Kidney capillary endothelial cell (primary cell): Measurements from ENCODE around the gene ODAM.
A peak's percentile ranks its signal among the peaks of the same experiment; 100 is the strongest.
"Not testable (repeated sequence)": the region's sequence is repeated elsewhere in the genome, so short reads cannot be mapped to it uniquely, and the experiment has no call there.

ENCODE experiments used
- DNase-seq: peaks from one replicate; pipeline ENCODE4 v3.0.0-alpha.2; 2018; ENCODE audit warnings: low spot score

The ODAM gene, protein sequence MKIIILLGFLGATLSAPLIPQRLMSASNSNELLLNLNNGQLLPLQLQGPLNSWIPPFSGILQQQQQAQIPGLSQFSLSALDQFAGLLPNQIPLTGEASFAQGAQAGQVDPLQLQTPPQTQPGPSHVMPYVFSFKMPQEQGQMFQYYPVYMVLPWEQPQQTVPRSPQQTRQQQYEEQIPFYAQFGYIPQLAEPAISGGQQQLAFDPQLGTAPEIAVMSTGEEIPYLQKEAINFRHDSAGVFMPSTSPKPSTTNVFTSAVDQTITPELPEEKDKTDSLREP

DNA sequence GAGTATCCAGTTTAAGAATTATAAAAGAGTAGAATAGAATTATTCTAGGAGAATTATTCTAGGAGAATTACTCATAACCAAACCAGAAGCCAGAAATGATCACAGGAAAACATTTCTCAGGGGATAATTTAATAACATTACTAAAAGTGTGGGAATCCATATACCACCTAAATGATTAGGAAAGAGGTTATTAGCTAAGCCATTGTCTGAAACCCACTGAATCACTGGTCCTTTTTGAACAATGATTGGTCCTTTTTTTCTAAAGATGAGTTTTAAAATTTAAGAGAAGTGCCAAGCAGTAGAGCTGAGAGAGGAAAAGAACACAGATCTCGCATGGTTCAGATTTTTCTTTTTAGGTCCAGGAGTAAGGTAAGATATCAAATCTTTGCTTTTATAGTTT, at the start of gene ODAM:
ODAM (plus strand) TSS at position 301 of the 400 bp plus-strand sequence. CDS start 819 bp downstream, outside the sequence.
- no peak for DNase-seq

DNA sequence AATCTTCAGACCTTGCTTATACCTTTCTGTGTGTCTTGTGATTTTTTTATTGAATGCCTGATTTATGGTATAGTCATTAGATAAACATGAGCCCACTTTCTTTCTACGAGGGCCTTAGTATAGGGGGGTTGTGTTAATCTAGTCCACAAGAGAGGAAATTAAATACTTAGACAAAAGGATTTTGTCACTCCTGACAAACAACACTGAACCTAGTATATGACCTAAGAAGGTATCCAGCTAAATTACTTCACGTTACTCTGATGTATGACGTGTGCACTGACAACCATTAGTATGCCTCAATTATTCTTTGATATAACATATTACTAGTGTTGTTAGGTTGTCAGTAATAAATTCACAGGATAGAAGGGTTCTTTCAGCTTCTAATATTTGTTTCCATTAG, 44.3 kb upstream of the ODAM start:
- DNase-seq, result no peak

DNA sequence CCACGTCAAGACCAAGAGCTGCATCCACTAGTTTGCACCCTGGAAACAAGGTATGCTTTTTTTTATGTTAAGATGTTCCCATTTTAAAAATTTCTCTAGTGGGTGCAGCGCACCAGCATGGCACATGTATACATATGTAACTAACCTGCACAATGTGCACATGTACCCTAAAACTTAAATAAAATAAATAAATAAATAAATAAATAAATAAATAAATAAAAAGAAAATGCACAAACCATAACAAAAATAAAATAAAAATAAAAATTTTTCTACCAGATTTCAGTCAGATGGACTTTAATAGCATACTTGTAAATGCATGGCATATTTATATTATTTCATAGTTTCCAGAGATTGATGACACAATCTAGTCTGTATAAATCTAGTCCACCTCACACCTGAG, 43.4 kb upstream of the ODAM start:
- no peak for DNase-seq

DNA sequence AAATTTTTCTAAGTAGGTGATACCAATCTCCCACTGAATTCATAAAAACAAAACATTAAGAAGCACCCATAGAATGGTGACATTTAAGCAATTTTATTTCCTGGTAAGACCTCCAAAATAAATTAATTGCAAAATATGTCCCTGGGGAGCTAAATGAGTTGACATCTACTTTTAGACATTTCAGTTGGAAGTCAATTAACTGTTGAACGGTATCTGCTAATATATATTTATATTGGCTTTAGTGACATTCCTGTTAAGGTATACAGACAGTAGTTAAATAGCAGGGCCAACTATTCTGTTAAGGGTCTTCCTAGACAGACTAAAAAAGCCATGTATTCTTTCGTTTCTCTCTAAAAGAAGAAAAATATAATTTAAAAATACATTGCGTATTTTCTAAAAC, 41.6 kb upstream of the ODAM start, which contains the start of gene PRR27:
PRR27 (plus strand) TSS at position 301 of the 400 bp plus-strand sequence. CDS start 139 bp downstream, outside the sequence.
- no peak for DNase-seq

DNA sequence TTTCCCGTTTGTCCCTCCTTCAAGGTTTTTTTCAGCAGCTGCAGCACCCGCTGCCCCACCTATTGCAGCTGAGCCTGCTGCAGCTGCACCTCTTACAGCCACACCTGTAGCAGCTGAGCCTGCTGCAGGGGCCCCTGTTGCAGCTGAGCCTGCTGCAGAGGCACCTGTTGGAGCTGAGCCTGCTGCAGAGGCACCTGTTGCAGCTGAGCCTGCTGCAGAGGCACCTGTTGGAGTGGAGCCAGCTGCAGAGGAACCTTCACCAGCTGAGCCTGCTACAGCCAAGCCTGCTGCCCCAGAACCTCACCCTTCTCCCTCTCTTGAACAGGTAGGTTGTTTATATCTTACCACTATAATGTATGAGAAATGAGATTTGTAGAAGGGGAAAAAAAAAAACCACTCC, 36.9 kb upstream of the ODAM start:
- DNase-seq, result no peak

DNA sequence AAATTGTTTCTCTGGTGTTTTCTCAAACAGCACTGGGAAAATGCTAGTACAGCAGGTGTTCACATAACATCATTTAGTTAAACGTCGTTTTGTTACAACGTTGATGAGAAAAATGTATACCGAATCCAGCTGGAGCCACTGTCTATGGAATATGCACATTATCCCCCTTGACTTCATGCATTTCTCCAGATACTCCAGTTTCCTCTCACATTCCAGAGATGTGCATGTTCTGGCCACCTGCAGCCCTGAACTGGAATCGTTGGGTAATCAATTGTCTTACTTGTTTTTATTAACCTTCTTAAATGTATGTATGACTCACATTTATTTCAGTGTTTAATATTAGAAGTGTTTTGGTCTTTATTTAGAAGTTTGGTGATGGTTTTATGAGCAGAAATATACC, 18.4 kb upstream of the ODAM start:
- DNase-seq, result no peak

DNA sequence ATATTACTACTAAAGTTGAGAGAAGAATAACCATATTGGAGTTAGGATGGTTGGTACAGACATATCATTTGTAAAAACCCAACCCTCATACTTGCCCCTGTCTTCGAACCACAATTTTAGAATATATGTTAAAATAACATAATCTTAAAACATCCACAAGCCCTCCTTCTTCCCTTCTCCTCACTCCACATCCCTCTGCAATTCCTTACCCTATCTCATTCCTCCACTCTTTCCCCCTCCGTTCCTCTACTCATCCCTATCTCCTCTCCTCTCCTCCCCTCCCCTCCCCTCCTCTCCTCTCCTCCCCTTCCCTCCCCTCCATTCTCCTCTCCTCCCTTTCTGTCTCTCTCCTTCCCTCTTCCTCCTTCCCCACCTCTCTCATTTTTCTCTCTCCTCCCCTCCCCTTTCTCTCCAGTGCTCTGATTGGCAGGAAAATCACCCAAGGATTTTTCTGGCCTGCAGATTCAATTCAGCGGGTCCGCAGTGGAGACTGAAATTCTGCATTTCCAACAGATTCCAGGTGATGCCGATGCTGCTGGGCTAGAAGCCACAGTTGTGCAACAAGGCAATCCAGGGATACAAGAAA, 17.4 kb upstream of the ODAM start:
- DNase-seq, result no peak

DNA sequence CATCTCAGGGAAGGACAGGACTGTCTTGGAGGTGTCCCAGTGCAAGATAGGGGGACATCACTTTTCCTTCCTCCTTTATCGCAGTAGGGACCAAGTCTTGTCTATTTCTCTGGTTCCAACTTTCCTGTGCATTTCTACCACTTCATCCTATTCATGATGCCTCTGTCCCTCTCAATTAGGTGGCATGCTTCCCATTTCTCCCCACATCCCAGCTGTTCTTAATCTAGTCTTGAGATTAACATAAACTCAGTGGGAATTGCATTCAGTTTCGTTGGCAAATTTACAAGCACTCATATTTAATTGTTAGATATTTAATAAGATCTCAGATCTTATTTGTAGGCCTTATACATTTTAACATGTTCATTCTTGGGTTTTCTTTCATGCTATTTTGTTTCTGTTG, 15.7 kb upstream of the ODAM start:
- DNase-seq, result no peak

DNA sequence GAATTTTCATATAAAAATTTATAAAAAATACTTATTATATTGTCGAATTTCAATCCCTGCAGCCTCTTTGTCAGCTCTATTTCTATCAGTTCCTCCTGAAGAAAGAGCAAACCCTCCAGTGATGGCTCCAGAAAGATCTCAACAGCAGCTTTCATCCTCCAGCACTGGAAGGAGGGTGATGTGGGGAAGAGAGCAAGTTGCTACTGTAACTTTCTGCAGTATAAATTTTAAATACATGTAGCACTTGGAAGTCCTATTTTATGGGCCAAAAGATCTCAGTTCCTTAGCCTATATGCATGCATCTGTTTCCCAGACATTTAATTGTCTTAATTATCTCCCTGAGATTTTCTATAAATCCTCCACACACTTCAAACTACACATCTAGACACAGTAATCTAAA, 13.7 kb upstream of the ODAM start:
- no peak for DNase-seq

DNA sequence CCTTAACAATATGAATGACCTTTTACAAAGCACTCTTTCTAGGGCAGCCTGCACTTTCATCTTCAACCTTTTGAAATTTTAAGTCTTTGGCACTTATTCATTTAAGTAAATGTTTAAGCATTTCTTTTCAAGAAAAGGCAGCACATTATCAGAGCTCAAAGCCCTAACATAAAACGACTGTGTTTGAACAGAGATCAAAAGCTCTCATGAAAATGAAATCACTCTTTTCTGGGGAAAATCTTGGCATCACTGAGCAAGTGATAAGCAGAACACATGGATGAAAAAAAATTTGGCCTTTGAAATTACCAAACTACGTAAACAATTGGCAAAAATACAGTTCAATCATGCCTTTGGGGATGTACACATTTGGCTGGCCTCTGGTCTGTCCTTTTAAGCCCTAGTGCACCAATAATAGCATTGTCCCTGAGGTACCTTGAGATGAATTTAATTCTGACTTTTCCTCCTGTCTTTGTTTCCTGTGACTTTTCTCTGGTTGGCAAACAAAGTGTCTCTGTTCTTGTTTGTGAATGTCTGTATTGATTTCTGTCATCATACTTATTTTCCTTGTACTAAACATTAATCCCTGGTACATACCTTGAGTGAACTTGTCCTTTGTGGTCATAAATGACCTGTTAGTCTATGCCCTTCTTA, 12.9 kb upstream of the ODAM start:
- no peak for DNase-seq

DNA sequence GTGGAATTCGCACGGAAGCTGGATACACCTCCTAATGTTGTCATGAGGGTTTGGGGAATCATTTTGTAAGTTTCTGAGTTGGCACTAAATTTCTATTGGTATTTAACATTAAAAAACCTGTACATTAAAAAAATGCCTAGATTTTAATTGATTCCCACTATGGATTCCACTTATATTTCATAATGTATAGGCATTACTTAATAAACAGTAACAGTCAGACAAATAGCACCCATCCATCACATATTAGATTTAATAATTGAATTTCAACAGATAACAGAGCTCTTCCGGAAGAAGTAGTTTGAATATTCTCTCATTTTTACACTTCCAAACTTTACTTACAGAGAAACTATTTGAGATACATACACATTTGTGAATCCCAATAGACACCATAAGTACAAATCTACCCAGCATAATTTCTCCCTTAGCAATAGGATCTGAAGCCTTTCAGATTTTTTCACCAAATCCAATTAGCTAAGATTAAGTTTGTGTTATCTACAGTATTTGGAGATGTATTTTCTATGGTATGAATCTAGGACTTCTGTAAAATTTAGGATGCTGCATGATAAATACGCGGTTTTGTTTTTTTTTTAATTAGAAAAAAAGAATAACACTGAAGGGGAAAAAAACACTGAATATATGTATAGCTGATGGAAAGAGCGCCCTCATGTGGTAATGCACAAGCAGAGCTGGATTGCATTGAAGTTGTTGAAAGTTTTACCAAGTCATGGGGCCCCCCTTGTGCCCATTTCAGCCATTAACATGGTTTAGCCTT, 12.2 kb upstream of the ODAM start:
- peak; percentile 38 for DNase-seq

DNA sequence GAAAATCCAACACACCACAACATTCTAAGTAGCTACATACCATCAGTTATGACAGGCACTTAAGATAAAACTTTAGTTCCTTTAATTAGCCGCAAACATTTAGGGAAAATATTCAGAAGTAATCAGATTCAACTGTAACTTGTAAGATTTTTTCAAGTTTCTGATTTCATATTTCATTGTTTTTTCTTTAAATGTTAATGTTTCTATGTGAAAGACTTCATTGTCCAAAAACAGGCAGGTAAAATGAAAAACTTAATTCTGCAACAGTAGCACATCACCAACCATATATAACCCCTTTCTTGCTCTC, 11.6 kb upstream of the ODAM start:
- no peak for DNase-seq

DNA sequence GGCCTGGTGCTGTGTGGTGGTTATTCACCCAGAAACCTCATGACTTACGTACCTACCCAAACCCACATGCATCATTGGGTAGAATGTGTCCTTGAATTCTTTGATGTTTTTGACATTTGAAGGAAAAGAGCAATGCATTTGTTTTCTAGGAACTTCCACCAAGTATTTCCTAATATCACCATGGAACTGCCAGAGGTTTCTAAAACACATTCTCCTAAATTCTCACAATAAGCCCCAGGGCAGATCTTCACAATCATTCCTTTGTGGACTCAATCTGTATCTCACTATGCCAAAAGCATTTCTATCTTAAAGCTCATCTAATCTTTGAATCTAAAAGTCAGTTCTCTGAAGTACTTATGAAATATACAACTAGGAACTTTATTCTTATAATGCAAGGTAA, 8.3 kb upstream of the ODAM start:
- no peak for DNase-seq

DNA sequence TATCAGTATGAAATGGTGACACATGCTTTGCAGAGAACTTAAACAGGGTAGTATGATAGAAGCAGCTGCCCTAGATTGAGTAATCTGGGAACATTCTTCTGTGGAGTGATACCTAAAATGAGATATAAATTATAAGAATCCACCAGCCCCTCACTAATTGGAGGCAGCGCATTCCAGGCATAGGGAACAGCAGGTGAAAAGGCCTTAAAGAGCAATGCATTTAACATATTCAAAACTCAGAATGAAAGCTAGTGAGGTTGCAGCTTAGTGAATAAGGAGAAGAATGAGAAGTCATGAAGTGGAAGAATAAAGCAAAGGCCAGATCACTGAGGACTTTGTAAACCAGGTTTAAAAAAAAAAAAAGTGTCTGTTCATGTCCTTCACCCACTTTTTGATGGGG, 4.9 kb upstream of the ODAM start:
- no peak for DNase-seq

DNA sequence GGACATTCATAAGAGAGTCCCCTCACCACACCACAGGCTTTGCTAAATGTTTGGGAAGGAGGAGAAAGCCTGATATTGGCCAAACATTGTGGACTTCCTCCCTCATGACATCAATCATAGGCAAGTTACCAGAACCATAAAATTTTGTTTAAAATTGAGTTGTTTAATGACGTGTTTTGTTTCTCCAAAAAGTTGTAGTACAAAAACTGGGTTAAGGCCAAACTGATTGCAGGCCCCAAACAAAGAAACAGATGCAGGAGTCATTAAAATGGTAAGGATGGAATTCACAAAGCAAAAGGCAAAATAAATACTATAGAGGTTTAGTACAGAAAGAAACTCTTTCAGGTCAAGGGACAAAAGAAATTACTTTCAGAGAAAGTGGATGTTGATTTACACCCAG, 3.9 kb upstream of the ODAM start:
- no peak for DNase-seq

DNA sequence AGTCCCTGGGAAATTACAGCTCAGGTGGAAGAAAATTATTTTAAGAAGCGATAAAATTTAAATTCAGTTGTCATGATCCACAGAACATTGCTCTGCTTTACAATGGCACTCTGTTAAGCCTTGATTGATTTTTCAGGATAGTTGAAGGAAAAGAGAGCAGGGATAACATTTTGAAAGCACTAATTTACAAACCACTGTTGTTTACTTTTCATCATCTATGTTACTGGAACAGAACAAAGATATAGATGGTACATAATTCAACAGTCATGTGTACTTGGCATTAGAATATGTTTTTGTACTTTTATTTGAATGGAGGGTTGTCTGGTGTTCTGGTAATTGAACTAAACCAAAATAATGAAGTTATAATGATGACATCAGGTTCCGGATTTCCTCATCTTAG, 2.6 kb upstream of the ODAM start:
- no peak for DNase-seq

DNA sequence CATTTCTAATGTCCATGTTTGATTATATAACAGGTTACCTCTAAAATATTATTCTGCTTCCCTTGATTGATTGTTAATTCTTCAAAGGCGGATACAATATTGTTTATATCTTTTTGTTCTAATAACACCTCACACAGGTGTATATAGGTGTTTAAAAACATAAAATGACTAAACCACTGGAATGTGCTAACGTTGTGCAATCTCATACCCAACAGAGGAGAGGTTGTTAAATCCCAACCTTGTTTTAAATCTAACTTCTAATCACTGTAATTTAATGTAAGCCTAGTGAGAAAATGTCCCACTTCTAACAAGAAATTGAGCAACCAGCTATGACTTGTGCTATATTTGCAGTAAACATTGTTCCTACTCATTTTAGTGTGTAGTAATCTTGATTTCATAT, 1.3 kb downstream of the ODAM start:
- DNase-seq, result no peak

DNA sequence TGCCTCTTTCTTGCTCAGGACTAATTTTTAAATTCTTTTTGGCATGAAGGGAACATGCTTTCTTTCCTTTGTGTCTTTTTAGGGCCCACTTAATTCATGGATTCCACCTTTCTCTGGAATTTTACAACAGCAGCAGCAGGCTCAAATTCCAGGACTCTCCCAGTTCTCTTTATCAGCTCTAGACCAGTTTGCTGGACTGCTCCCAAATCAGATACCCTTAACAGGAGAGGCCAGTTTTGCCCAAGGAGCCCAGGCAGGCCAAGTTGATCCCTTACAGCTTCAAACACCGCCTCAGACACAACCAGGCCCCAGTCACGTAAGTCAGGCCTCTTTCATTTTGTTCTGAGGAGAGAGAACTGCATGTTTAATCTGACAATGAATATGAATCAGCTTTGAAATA, 2.3 kb downstream of the ODAM start:
- no peak for DNase-seq

DNA sequence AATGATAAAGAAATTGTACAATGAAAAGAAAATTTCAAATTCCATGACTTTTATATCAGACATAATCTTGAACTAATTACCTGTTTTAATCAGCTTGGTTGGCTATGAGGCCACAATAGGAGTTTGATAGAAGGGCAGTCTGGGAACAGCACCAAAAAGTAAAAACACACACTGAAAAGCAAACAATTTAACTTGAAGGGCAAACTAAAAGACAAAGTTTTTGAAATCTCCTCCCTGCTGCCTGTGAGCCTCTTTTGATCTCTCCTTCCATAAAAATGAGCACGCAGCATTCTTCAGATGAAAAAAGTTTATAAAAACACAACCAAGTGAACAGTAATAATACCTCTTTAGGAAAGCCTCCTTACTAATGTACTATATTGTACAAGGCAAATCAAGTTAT, 8.1 kb downstream of the ODAM start:
- no peak for DNase-seq

DNA sequence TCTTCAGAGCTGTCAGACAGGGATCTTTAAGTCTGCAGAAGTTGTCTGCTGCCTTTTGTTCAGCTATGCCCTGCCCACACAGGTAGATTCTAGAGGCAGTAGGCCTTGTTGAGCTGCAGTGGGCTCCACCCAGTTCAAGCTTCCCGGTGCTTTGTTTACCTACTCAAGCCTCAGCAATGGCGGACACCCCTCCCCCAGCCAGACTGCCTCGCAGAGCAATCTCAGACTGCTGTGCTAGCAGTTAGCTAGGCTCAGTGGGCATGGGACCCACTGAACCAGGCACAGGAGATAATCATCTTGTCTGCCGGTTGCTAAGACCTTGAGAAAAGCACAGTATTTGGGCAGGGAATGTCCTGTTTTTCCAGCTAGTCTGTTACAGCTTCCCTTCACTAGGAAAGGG, 17.2 kb downstream of the ODAM start:
- not testable (repeated sequence) for DNase-seq

DNA sequence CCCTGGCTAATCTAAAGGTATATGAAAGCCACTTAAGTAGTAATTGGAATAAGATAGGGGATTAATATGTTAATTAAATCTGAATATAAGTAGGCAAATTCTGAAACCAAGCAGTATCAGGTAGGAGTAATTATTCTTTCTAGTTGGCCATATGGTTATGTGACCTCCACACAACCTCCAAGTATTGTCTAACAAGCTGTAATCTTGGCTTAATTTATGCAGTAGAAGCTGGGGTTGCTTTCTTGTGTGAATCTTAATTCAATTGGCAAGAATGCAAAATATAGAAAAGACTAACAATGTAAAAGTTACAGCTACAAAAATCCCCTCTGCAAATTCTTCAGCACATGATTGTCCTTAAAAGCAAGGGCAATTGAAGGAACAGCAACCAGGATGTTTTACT, 20.6 kb downstream of the ODAM start:
- not testable (repeated sequence) for DNase-seq

DNA sequence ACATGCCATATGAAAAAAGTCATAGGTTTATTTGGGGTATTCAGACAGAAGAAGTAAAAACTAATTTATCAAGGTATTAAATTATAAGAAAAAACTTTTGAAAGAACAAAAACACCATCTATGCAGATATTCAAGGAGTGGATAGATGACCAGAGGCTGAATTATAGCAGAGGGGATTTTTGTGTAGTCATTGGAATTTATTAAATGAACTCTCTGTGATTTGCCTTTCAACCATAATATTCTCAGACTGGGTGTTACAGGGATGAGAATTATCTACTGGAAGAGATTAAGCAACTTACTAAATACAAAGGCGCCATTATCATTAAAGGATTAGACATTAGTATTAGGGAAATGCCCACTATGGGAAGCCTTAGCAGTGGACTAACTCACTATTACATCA, 21.0 kb downstream of the ODAM start:
- not testable (repeated sequence) for DNase-seq

DNA sequence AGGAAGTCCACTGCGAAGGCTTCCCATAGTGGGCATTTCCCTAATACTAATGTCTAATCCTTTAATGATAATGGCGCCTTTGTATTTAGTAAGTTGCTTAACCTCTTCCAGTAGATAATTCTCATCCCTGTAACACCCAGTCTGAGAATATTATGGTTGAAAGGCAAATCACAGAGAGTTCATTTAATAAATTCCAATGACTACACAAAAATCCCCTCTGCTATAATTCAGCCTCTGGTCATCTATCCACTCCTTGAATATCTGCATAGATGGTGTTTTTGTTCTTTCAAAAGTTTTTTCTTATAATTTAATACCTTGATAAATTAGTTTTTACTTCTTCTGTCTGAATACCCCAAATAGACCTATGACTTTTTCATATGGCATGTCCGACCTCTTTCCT, 25.9 kb downstream of the ODAM start:
- not testable (repeated sequence) for DNase-seq
